Measurements from ENCODE around the gene NEURL1. TPM values are rescaled to one million over a fixed set of nuclear protein-coding genes. Genes with fewer than 3 reads are reported as not detected.
"Not testable (repeated sequence)": the region's sequence is repeated elsewhere in the genome, so short reads cannot be mapped to it uniquely, and the experiment has no call there.

NEURL1 gene
- total RNA-seq, 1 experiment from 2014 or later: 4.1 TPM

GRCh38 chr10:103593022-103593570, 99.6 kb downstream of the NEURL1 start:
- H3K27ac ChIP-seq: no peak overlapping the region
- no peaks in the 10 kb centered on the region for H3K4me1 ChIP-seq
- no peaks in the 10 kb centered on the region for H3K36me3 ChIP-seq
- no peak overlapping the region for H3K4me3 ChIP-seq
- DNase-seq: no peak
- H3K9me3 ChIP-seq (replicated peaks): no peaks in the 10 kb centered on the region
- H3K27me3 ChIP-seq: no peaks in the 10 kb centered on the region

- H3K4me3 ChIP-seq: no peak overlapping the region
- DNase-seq: no peak
- H3K27me3 ChIP-seq: no peaks in the 10 kb centered on the region
- H3K27ac ChIP-seq: no peak overlapping the region
- H3K4me1 ChIP-seq: no peaks in the 10 kb centered on the region
- H3K9me3 ChIP-seq (replicated peaks): no peaks in the 10 kb centered on the region
- no peaks in the 10 kb centered on the region for H3K36me3 ChIP-seq
Measured at GRCh38 chr10:103595933-103596726, 102.6 kb downstream of the NEURL1 start.

- H3K9me3 ChIP-seq (replicated peaks): no peaks in the 10 kb centered on the region
- no peaks in the 10 kb centered on the region for H3K27me3 ChIP-seq
- no peaks in the 10 kb centered on the region for H3K36me3 ChIP-seq
- H3K4me1 ChIP-seq: no peaks in the 10 kb centered on the region
- H3K27ac ChIP-seq: no peak overlapping the region
- H3K4me3 ChIP-seq: no peak overlapping the region
- DNase-seq: no peak
Measured at GRCh38 chr10:103597003-103597402, 103.5 kb downstream of the NEURL1 start.

- Histone ChIP-seq H3K4me1 (no peaks in the 10 kb centered on the region), H3K27ac (no peak overlapping the region), H3K36me3 (no peaks in the 10 kb centered on the region), H3K4me3 (no peak overlapping the region), H3K27me3 (no peaks in the 10 kb centered on the region), H3K9me3 (replicated peaks) (no peaks in the 10 kb centered on the region)
- peak; percentile 66 to 88 for DNase-seq
Measured at GRCh38 chr10:103598654-103599115, 105.2 kb downstream of the NEURL1 start.

- Histone ChIP-seq H3K27ac (no peak overlapping the region), H3K36me3 (no peaks in the 10 kb centered on the region), H3K27me3 (no peaks in the 10 kb centered on the region), H3K9me3 (replicated peaks) (no peaks in the 10 kb centered on the region), H3K4me3 (no peak overlapping the region), H3K4me1 (no peaks in the 10 kb centered on the region)
- no peak for DNase-seq
Measured at GRCh38 chr10:103599211-103599610, 105.7 kb downstream of the NEURL1 start.

GRCh38 chr10:103599907-103600306, 106.4 kb downstream of the NEURL1 start:
- H3K4me3 ChIP-seq: no peak overlapping the region
- H3K27me3 ChIP-seq: no peaks in the 10 kb centered on the region
- DNase-seq: no peak
- no peaks in the 10 kb centered on the region for H3K36me3 ChIP-seq
- no peaks in the 10 kb centered on the region for H3K9me3 ChIP-seq (replicated peaks)
- no peak overlapping the region for H3K27ac ChIP-seq
- no peaks in the 10 kb centered on the region for H3K4me1 ChIP-seq

- no peak overlapping the region for H3K4me3 ChIP-seq
- no peak for DNase-seq
- no peaks in the 10 kb centered on the region for H3K4me1 ChIP-seq
- H3K36me3 ChIP-seq: no peaks in the 10 kb centered on the region
- H3K9me3 ChIP-seq (replicated peaks): no peaks in the 10 kb centered on the region
- H3K27me3 ChIP-seq: no peaks in the 10 kb centered on the region
- no peak overlapping the region for H3K27ac ChIP-seq
Measured at GRCh38 chr10:103600325-103600724, 106.8 kb downstream of the NEURL1 start.

- no peak overlapping the region for H3K4me3 ChIP-seq
- no peak for DNase-seq
- H3K36me3 ChIP-seq: no peaks in the 10 kb centered on the region
- no peaks in the 10 kb centered on the region for H3K27me3 ChIP-seq
- H3K9me3 ChIP-seq (replicated peaks): no peaks in the 10 kb centered on the region
- H3K4me1 ChIP-seq: no peaks in the 10 kb centered on the region
- no peak overlapping the region for H3K27ac ChIP-seq
Measured at GRCh38 chr10:103600956-103601569, 107.6 kb downstream of the NEURL1 start.

- H3K4me1 ChIP-seq: no peaks in the 10 kb centered on the region
- no peak overlapping the region for H3K4me3 ChIP-seq
- H3K27ac ChIP-seq: no peak overlapping the region
- H3K36me3 ChIP-seq: no peaks in the 10 kb centered on the region
- no peaks in the 10 kb centered on the region for H3K27me3 ChIP-seq
- DNase-seq: no peak
- no peaks in the 10 kb centered on the region for H3K9me3 ChIP-seq (replicated peaks)
Measured at GRCh38 chr10:103602028-103602851, 108.7 kb downstream of the NEURL1 start.

GRCh38 chr10:103602852-103603155, 109.3 kb downstream of the NEURL1 start:
- Histone ChIP-seq H3K36me3 (no peaks in the 10 kb centered on the region), H3K27ac (no peak overlapping the region), H3K27me3 (no peaks in the 10 kb centered on the region), H3K9me3 (replicated peaks) (no peaks in the 10 kb centered on the region), H3K4me1 (no peaks in the 10 kb centered on the region), H3K4me3 (no peak overlapping the region)
- no peak for DNase-seq

- Histone ChIP-seq H3K36me3 (no peaks in the 10 kb centered on the region), H3K4me1 (no peaks in the 10 kb centered on the region), H3K27ac (no peak overlapping the region), H3K27me3 (no peaks in the 10 kb centered on the region), H3K9me3 (replicated peaks) (no peaks in the 10 kb centered on the region), H3K4me3 (no peak overlapping the region)
- no peak for DNase-seq
Measured at GRCh38 chr10:103603382-103603781, 109.9 kb downstream of the NEURL1 start.

- DNase-seq: peak; percentile 41 to 62
- no peaks in the 10 kb centered on the region for H3K4me1 ChIP-seq
- no peaks in the 10 kb centered on the region for H3K36me3 ChIP-seq
- H3K27ac ChIP-seq: no peak overlapping the region
- no peaks in the 10 kb centered on the region for H3K27me3 ChIP-seq
- no peak overlapping the region for H3K4me3 ChIP-seq
- no peaks in the 10 kb centered on the region for H3K9me3 ChIP-seq (replicated peaks)
Measured at GRCh38 chr10:103605359-103606096, 112.0 kb downstream of the NEURL1 start.

GRCh38 chr10:103606097-103606438, 112.6 kb downstream of the NEURL1 start:
- not testable (repeated sequence) for H3K36me3 ChIP-seq

GRCh38 chr10:103607051-103607450, 113.5 kb downstream of the NEURL1 start:
- not testable (repeated sequence) for H3K9me3 ChIP-seq (replicated peaks); DNase-seq; H3K27ac ChIP-seq; H3K27me3 ChIP-seq; H3K4me1 ChIP-seq; H3K4me3 ChIP-seq; H3K36me3 ChIP-seq

More at GRCh38 chr10:103606097-103606438, 112.6 kb downstream of the NEURL1 start:
- not testable (repeated sequence) for H3K4me3 ChIP-seq; H3K9me3 ChIP-seq (replicated peaks); DNase-seq; H3K27me3 ChIP-seq; H3K27ac ChIP-seq; H3K4me1 ChIP-seq
